Measurements from ENCODE around the gene YIF1A.

The YIF1A gene

GRCh38 chr11:66268244-66268951, 20.5 kb downstream of the YIF1A start, which contains the start of gene RAB1B:
Gene RAB1B (plus strand): TSS chr11:66268639. CDS start chr11:66268680, 41 bp downstream.
- peak within 1 kb of the TSS; percentile 96 for H3K4me3 ChIP-seq (ENCODE audit: low read depth, low read length)
- DNase-seq (ENCODE audit: low read depth) = peak; percentile 98
- no peak for TF ChIP-seq CTCF (IDR thresholded peaks at IDR 0.05; ENCODE audit: control insufficient read depth, extremely low read depth, insufficient read depth)

GRCh38 chr11:66267379-66268243, 21.3 kb downstream of the YIF1A start:
- DNase-seq (ENCODE audit: low read depth) = no peak
- peak overlapping the region; percentile 96 for H3K4me3 ChIP-seq (ENCODE audit: low read depth, low read length)
- TF ChIP-seq CTCF (IDR thresholded peaks at IDR 0.05; ENCODE audit: control insufficient read depth, extremely low read depth, insufficient read depth) = no peak

GRCh38 chr11:66267039-66267378, 21.9 kb downstream of the YIF1A start:
- no peak for DNase-seq (ENCODE audit: low read depth)
- peak overlapping the region; percentile 96 for H3K4me3 ChIP-seq (ENCODE audit: low read depth, low read length)
- no peak for TF ChIP-seq CTCF (IDR thresholded peaks at IDR 0.05; ENCODE audit: control insufficient read depth, extremely low read depth, insufficient read depth)

GRCh38 chr11:66266378-66267038, 22.4 kb downstream of the YIF1A start:
- peak overlapping the region; percentile 96 for H3K4me3 ChIP-seq (ENCODE audit: low read depth, low read length)
- no peak for TF ChIP-seq CTCF (IDR thresholded peaks at IDR 0.05; ENCODE audit: control insufficient read depth, extremely low read depth, insufficient read depth)

GRCh38 chr11:66265531-66266377, 23.2 kb downstream of the YIF1A start:
- no peak overlapping the region for H3K4me3 ChIP-seq (ENCODE audit: low read depth, low read length)
- TF ChIP-seq CTCF (IDR thresholded peaks at IDR 0.05; ENCODE audit: control insufficient read depth, extremely low read depth, insufficient read depth) = no peak
- no peak for DNase-seq (ENCODE audit: low read depth)

More at GRCh38 chr11:66266378-66267038, 22.4 kb downstream of the YIF1A start:
- DNase-seq (ENCODE audit: low read depth) = no peak

- DNase-seq (ENCODE audit: low read depth) = no peak
- H3K4me3 ChIP-seq (ENCODE audit: low read depth, low read length) = no peak overlapping the region
- peak; percentile 32; the same call in 1 of the 2 replicates for TF ChIP-seq CTCF (IDR thresholded peaks at IDR 0.05; ENCODE audit: control insufficient read depth, extremely low read depth, insufficient read depth)
Observed at GRCh38 chr11:66264914-66265313, 24.0 kb downstream of the YIF1A start.

All from LNCaP clone FGC (cell line).